Endothelial cell of umbilical vein (primary cell): ENCODE results near the gene CNKSR3. TPM values are rescaled to one million over a fixed set of nuclear protein-coding genes. Genes with fewer than 3 reads are reported as not detected.

Source experiments
- BruUV-seq: library from RNA; stranded (reverse); fragments of 400-500 nt; replicated peaks from 2 replicates; lab custom pipeline; 2021; lab: Mats Ljungman, UMichigan
- CTCF ChIA-PET: fragments of 300-600, 350-600 bp; sonication (Branson Sonifier 250); formaldehyde crosslinking; loops from one replicate; lab custom pipeline; 2021; ENCODE audit warnings: antibody characterized with exemption, inconsistent platforms; lab: Charles Lee
- POLR2A ChIA-PET: fragments of 300-600, 350-600 bp; sonication (Branson Sonifier 250); formaldehyde crosslinking; loops from one replicate; lab custom pipeline; 2021; ENCODE audit warnings: antibody characterized with exemption, inconsistent platforms; lab: Charles Lee
- DNase-seq: peaks from one replicate; pipeline ENCODE4 v3.0.0-alpha.2; 2011; ENCODE audit warnings: low read depth, low spot score
- FAIRE-seq: peaks from 2 replicates; lab custom pipeline; 2011; peaks lifted over from hg19 to GRCh38; lab: Jason Lieb, UNC
- H2AFZ ChIP-seq: 2 replicates; pipeline ENCODE4 v1.6.0; 2012; ENCODE audit warnings: low read depth, low read length, control low read depth, inconsistent platforms
- H3K27ac ChIP-seq: 2 replicates; pipeline ENCODE4 v1.5.1; 2011; ENCODE audit warnings: low read depth, mild to moderate bottlenecking, control low read depth, low read length, moderate library complexity; ENCODE audit not compliant: insufficient read depth
- H3K27me3 ChIP-seq, 2 experiments: 2 replicates each; pipeline versions ENCODE4 v1.6.0 to v1.6.1; 2011; ENCODE audit warnings: low read length in 2 of 2, mixed read lengths in 1 of 2; ENCODE audit not compliant: control insufficient read depth in 2 of 2, insufficient read depth in 2 of 2
- H3K36me3 ChIP-seq, 2 experiments: 2 replicates in 1 of 2; 3 replicates in 1 of 2; pipeline ENCODE4 v1.5.1; 2011; ENCODE audit warnings: low read length in 2 of 2, mild to moderate bottlenecking in 1 of 2, moderate library complexity in 1 of 2; ENCODE audit not compliant: control insufficient read depth in 2 of 2, insufficient read depth in 2 of 2; ENCODE audit errors: extremely low read depth in 1 of 2
- H3K4me1 ChIP-seq: 3 replicates; pipeline ENCODE4 v1.5.1; 2011; ENCODE audit warnings: mild to moderate bottlenecking, low read length; ENCODE audit not compliant: control insufficient read depth, insufficient read depth; ENCODE audit errors: extremely low read depth
- H3K4me2 ChIP-seq: 2 replicates; pipeline ENCODE4 v1.6.1; 2011; ENCODE audit warnings: low read length, control low read depth, mixed read lengths; ENCODE audit not compliant: insufficient read depth
- H3K4me3 ChIP-seq, 3 experiments: fragments of 200-600 bp in 1 of 3; sonication (generic), shearing (Covaris generic) in 1 of 3; replicated peaks in 1 of 3; 2 replicates each; pipeline ENCODE4 v1.5.1; 2011 to 2016; ENCODE audit warnings: control low read depth in 3 of 3, low read length in 3 of 3, mild to moderate bottlenecking in 2 of 3, inconsistent platforms in 1 of 3, low read depth in 1 of 3, moderate library complexity in 1 of 3; ENCODE audit not compliant: insufficient read depth in 1 of 3
- H3K79me2 ChIP-seq: 2 replicates; pipeline ENCODE4 v1.6.0; 2012; ENCODE audit warnings: low read length, inconsistent platforms; ENCODE audit not compliant: control insufficient read depth, insufficient read depth
- H3K9ac ChIP-seq: replicated peaks from 2 replicates; pipeline ENCODE3; 2011; ENCODE audit warnings: low read length, control low read depth; ENCODE audit not compliant: insufficient read depth; ENCODE audit errors: extremely low read depth
- H3K9me1 ChIP-seq: replicated peaks from 3 replicates; pipeline ENCODE4 v1.6.0; 2011; ENCODE audit warnings: mild to moderate bottlenecking, low read length; ENCODE audit not compliant: control insufficient read depth, insufficient read depth; ENCODE audit errors: extremely low read depth
- H3K9me3 ChIP-seq: replicated peaks from 2 replicates; pipeline ENCODE4 v1.5.1; 2012; ENCODE audit warnings: low read length, inconsistent platforms; ENCODE audit not compliant: control insufficient read depth, insufficient read depth
- H4K20me1 ChIP-seq: replicated peaks from 2 replicates; pipeline ENCODE3; 2011; ENCODE audit warnings: mild to moderate bottlenecking, low read length; ENCODE audit not compliant: control insufficient read depth, insufficient read depth; ENCODE audit errors: extremely low read depth
- EZH2 ChIP-seq: IDR thresholded peaks from 2 replicates; pipeline ENCODE4 v1.6.1; 2012; ENCODE audit warnings: borderline replicate concordance, low read depth, mild to moderate bottlenecking, moderate library complexity, low read length, inconsistent platforms; ENCODE audit not compliant: severe bottlenecking
- FOS ChIP-seq: IDR thresholded peaks from 2 replicates; pipeline ENCODE4 v1.6.1; 2011; ENCODE audit warnings: mild to moderate bottlenecking, low read length, moderate library complexity, borderline replicate concordance; ENCODE audit not compliant: insufficient read depth
- GATA2 ChIP-seq: IDR thresholded peaks from 2 replicates; pipeline ENCODE4 v1.7.0; 2011; ENCODE audit warnings: low read depth, mild to moderate bottlenecking, moderate library complexity, mixed read lengths, low read length; ENCODE audit not compliant: insufficient read length, insufficient read depth
- JUN ChIP-seq: IDR thresholded peaks from 2 replicates; pipeline ENCODE4 v1.6.1; 2011; ENCODE audit warnings: borderline replicate concordance, low read depth; ENCODE audit not compliant: insufficient read length, insufficient read depth
- MYC ChIP-seq: IDR thresholded peaks from one replicate; pipeline ENCODE4 v1.6.1; 2011; ENCODE audit warnings: mild to moderate bottlenecking, low read depth, low read length
- POLR2A ChIP-seq: IDR thresholded peaks from 2 replicates; pipeline ENCODE4 v1.6.1; 2012; ENCODE audit warnings: low read depth, mild to moderate bottlenecking, control low read depth, low read length
- POLR2AphosphoS5 ChIP-seq: IDR thresholded peaks from 2 replicates; pipeline ENCODE4 v1.6.1; 2012; ENCODE audit warnings: low read depth, mild to moderate bottlenecking, control low read depth, low read length, moderate library complexity; ENCODE audit not compliant: insufficient read depth
- dilution Hi-C: fragments of 300-500 bp; cut with MboI; formaldehyde crosslinking; loops from one replicate; pipeline ENCODE4 v1.15.0; 2019; ENCODE audit warnings: low sequenced_read_pairs; ENCODE audit not compliant: extremely low pct_ligation_motif_present
- intact Hi-C: fragments of 100-400 bp; cut with micrococcal nuclease; formaldehyde crosslinking; loops from one replicate; pipeline ENCODE4 v1.10.0; 2022
- polyA plus RNA-seq, 4 experiments: library from polyadenylated mRNA; depleted of rRNA in 3 of 4; stranded (reverse) in 3 of 4; unstranded in 1 of 4; fragments of >200 nt; gene quantifications; 2 replicates each; pipeline versions ENCODE4 v1.2.1 to v1.2.3, GENCODE V29; 2011 to 2012; ENCODE audit warnings: missing spikeins in 1 of 4
- total RNA-seq: library from RNA; stranded (reverse); gene quantifications from 2 replicates; pipeline ENCODE4 v1.2.3, GENCODE V29; 2021
- TF ChIP-seq, protein P1 (sequence below), 2 donors: IDR thresholded peaks; 1 replicate in 1 of 2; 2 replicates in 1 of 2; pipeline ENCODE4 v1.5.1; 2011; ENCODE audit warnings: low read length in 2 of 2, mild to moderate bottlenecking in 2 of 2, moderate library complexity in 2 of 2, control low read depth in 1 of 2, inconsistent platforms in 1 of 2, low read depth in 1 of 2; ENCODE audit not compliant: insufficient read depth in 1 of 2; ENCODE audit errors: extremely low read depth in 1 of 2
- TF ChIP-seq, protein P2 (sequence below): IDR thresholded peaks from 2 replicates; pipeline ENCODE4 v1.6.1; 2011; ENCODE audit not compliant: insufficient read depth, insufficient read length

The CNKSR3 gene
- total and polyA plus RNA-seq, 2 donors (not counting 3 experiments of a cell fraction or from before 2014, with no cell fraction given): 2.3 to 15.6 TPM

DNA sequence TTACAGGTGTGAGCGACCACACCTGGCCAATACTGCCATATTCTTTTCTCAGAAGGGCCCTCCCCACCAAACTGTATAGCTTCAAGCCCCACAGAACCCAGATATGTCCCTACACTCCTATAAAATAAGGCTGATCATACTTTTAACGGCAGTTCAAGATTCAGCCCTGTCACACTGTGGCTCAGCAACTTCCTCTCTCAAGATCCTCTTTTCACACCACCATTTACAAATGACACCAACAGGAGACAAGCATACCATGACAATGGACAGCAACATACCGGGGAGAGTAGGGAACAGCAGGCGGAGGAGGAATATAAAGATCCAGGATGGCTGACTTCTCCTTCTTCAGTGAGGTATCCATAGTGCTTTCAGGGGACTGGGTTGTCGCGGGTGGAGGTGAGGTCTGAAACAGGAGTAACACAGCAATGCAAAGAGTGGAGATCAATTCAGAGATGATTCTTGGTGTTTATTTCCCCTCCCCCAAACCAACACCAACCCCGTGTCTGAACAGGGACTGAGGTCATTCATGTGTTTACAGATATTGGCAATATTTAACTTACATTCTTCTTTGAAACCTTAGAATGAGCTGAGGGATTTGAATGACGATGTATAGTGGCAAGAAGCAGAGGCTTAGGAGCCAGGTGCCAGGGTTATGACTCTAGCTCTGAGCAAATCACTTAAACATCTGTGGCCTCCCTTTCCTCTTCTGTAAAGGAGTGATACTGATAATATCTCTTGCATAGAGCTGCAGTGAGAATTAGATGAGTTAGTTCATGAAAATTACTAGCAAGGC is 96.3 kb downstream of the CNKSR3 start:
- Histone ChIP-seq H4K20me1 (no peaks in the 10 kb centered on the region), H3K4me3 (no peak overlapping the region), H3K9ac (no peak overlapping the region), H2AFZ (no peak overlapping the region), H3K27ac (no peak overlapping the region), H3K36me3 (no peaks in the 10 kb centered on the region), H3K4me1 (peaks cover 19% of the 10 kb centered on the region), H3K79me2 (no peaks in the 10 kb centered on the region), H3K9me1 (no peaks in the 10 kb centered on the region), H3K27me3 (no peaks in the 10 kb centered on the region), H3K9me3 (no peaks in the 10 kb centered on the region), H3K4me2 (no peak overlapping the region)
- FAIRE-seq: no peak
- no peak for TF ChIP-seq GATA2
- TF ChIP-seq POLR2AphosphoS5: no peak
- TF ChIP-seq, protein P1, sequence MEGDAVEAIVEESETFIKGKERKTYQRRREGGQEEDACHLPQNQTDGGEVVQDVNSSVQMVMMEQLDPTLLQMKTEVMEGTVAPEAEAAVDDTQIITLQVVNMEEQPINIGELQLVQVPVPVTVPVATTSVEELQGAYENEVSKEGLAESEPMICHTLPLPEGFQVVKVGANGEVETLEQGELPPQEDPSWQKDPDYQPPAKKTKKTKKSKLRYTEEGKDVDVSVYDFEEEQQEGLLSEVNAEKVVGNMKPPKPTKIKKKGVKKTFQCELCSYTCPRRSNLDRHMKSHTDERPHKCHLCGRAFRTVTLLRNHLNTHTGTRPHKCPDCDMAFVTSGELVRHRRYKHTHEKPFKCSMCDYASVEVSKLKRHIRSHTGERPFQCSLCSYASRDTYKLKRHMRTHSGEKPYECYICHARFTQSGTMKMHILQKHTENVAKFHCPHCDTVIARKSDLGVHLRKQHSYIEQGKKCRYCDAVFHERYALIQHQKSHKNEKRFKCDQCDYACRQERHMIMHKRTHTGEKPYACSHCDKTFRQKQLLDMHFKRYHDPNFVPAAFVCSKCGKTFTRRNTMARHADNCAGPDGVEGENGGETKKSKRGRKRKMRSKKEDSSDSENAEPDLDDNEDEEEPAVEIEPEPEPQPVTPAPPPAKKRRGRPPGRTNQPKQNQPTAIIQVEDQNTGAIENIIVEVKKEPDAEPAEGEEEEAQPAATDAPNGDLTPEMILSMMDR (IDR thresholded peaks at IDR 0.05; ENCODE audit: extremely low read depth in 1 of 2, insufficient read depth in 1 of 2, low read depth in 1 of 2, low read length in 2 of 2): no peak
- TF ChIP-seq MYC: no peak
- no peak for TF ChIP-seq JUN
- TF ChIP-seq POLR2A: no peak
- TF ChIP-seq, protein P2, sequence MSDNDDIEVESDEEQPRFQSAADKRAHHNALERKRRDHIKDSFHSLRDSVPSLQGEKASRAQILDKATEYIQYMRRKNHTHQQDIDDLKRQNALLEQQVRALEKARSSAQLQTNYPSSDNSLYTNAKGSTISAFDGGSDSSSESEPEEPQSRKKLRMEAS: no peak
- TF ChIP-seq FOS: no peak
- TF ChIP-seq EZH2: no peak
- intact Hi-C loops (no loop called here), dilution Hi-C loops (no loop called here)
- no TSS peak for BruUV-seq
- CTCF ChIA-PET: interaction anchor here (0.6 to 1.1 kb wide), 5 partner anchors 15 to 262 kb away, joined by 3 to 4 read pairs (median 3); no protein-coding TSS in a partner anchor
- DNase-seq: peak; percentile 10
- POLR2A ChIA-PET: interaction anchor here (0.6 to 0.7 kb wide), 2 partner anchors 15 to 96 kb away, joined by 4 to 12 read pairs; partner anchors contain the start of gene CNKSR3
